Ishikawa (cell line): Measurements from ENCODE around the gene CLCN1.
A peak's percentile ranks its signal among the peaks of the same experiment; 100 is the strongest.

Source experiments
- CEBPB ChIP-seq: IDR thresholded peaks from 2 replicates; pipeline ENCODE4 v1.6.1; 2012
- CREB1 ChIP-seq: IDR thresholded peaks from 2 replicates; pipeline ENCODE4 v1.6.1; 2012; ENCODE audit warnings: low read depth
- EGR1 ChIP-seq: IDR thresholded peaks from 2 replicates; pipeline ENCODE4 v1.6.1; 2012
- EP300 ChIP-seq: IDR thresholded peaks from 2 replicates; pipeline ENCODE4 v1.6.1; 2012; ENCODE audit warnings: borderline replicate concordance
- FOXM1 ChIP-seq: IDR thresholded peaks from 2 replicates; pipeline ENCODE4 v1.6.1; 2012; ENCODE audit warnings: low read depth, borderline replicate concordance
- NFIC ChIP-seq: IDR thresholded peaks from 2 replicates; pipeline ENCODE4 v1.6.1; 2012
- RAD21 ChIP-seq: IDR thresholded peaks from 2 replicates; pipeline ENCODE4 v1.6.1; 2012; ENCODE audit warnings: low read depth
- TAF1 ChIP-seq: IDR thresholded peaks from 2 replicates; pipeline ENCODE4 v1.6.1; 2012; ENCODE audit warnings: low read depth, mild to moderate bottlenecking
- TCF12 ChIP-seq: IDR thresholded peaks from 2 replicates; pipeline ENCODE4 v1.6.1; 2012; ENCODE audit warnings: low read depth
- TEAD4 ChIP-seq: IDR thresholded peaks from 2 replicates; pipeline ENCODE4 v1.6.1; 2012
- YY1 ChIP-seq: IDR thresholded peaks from 2 replicates; pipeline ENCODE4 v1.6.1; 2012; ENCODE audit warnings: low read depth
- ZBTB7A ChIP-seq: IDR thresholded peaks from 2 replicates; pipeline ENCODE4 v1.6.1; 2012; ENCODE audit warnings: low read depth
- TF ChIP-seq, protein P1 (sequence below): IDR thresholded peaks from 2 replicates; pipeline ENCODE4 v1.6.1; 2012; ENCODE audit warnings: low read depth, mild to moderate bottlenecking
- TF ChIP-seq, protein P2 (sequence below): IDR thresholded peaks from 2 replicates; pipeline ENCODE4 v1.6.1; 2012
- TF ChIP-seq, protein P3 (sequence below): IDR thresholded peaks from 2 replicates; pipeline ENCODE4 v1.6.1; 2012

The CLCN1 gene

DNA sequence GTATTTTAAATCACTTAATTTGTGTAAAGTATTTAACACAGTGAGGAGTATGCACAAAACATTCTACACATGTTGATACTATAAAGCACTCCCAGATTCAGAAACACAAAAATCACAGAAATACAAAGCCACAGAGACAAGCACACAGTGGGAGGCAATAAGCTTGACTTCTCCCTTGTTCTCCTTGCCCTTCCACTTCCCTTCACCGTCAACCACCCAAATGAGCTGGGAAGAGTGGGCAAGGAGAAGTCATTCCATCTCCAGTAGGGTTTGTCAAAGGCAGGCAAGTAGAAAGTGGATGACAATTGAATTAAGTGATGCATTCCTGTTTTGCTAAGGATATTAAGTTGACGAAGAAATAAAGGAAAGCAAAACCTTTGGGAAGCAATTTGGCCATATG lies 35.3 kb upstream of the CLCN1 start:
- TF ChIP-seq TCF12 (no peak), NFIC (no peak), CREB1 (no peak), EGR1 (no peak), YY1 (no peak), TAF1 (no peak), ZBTB7A (no peak), RAD21 (no peak), TEAD4 (no peak), FOXM1 (no peak), CEBPB (no peak), EP300 (no peak)
- TF ChIP-seq, protein P1, sequence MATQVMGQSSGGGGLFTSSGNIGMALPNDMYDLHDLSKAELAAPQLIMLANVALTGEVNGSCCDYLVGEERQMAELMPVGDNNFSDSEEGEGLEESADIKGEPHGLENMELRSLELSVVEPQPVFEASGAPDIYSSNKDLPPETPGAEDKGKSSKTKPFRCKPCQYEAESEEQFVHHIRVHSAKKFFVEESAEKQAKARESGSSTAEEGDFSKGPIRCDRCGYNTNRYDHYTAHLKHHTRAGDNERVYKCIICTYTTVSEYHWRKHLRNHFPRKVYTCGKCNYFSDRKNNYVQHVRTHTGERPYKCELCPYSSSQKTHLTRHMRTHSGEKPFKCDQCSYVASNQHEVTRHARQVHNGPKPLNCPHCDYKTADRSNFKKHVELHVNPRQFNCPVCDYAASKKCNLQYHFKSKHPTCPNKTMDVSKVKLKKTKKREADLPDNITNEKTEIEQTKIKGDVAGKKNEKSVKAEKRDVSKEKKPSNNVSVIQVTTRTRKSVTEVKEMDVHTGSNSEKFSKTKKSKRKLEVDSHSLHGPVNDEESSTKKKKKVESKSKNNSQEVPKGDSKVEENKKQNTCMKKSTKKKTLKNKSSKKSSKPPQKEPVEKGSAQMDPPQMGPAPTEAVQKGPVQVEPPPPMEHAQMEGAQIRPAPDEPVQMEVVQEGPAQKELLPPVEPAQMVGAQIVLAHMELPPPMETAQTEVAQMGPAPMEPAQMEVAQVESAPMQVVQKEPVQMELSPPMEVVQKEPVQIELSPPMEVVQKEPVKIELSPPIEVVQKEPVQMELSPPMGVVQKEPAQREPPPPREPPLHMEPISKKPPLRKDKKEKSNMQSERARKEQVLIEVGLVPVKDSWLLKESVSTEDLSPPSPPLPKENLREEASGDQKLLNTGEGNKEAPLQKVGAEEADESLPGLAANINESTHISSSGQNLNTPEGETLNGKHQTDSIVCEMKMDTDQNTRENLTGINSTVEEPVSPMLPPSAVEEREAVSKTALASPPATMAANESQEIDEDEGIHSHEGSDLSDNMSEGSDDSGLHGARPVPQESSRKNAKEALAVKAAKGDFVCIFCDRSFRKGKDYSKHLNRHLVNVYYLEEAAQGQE: no peak
- TF ChIP-seq, protein P2, sequence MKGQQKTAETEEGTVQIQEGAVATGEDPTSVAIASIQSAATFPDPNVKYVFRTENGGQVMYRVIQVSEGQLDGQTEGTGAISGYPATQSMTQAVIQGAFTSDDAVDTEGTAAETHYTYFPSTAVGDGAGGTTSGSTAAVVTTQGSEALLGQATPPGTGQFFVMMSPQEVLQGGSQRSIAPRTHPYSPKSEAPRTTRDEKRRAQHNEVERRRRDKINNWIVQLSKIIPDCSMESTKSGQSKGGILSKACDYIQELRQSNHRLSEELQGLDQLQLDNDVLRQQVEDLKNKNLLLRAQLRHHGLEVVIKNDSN: no peak
- TF ChIP-seq, protein P3, sequence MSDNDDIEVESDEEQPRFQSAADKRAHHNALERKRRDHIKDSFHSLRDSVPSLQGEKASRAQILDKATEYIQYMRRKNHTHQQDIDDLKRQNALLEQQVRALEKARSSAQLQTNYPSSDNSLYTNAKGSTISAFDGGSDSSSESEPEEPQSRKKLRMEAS: no peak

DNA sequence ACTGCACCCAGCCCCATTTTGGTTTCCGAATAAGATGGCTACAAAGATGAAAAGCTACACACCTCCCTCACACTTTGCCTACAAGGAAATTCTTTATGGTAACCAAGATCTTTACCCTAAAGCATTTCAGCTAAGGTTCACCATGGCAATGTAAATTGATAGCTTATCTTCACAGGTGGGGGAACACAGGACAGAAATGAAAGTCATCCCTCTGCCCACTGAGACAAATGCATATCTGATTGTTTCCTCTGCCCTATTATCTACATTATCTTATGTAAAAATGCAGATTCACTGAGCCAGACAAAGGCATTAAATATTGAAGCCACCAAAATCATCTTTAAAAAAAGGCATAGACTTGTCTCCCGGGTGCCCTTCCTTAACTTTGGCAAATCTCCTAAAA lies 34.4 kb upstream of the CLCN1 start:
- no peak for TF ChIP-seq EGR1
- TF ChIP-seq YY1: no peak
- TF ChIP-seq RAD21: no peak
- TF ChIP-seq, protein P3: no peak
- TF ChIP-seq, protein P1: no peak
- TF ChIP-seq TEAD4: no peak
- no peak for TF ChIP-seq ZBTB7A
- TF ChIP-seq NFIC: no peak
- no peak for TF ChIP-seq TAF1
- TF ChIP-seq EP300: no peak

DNA sequence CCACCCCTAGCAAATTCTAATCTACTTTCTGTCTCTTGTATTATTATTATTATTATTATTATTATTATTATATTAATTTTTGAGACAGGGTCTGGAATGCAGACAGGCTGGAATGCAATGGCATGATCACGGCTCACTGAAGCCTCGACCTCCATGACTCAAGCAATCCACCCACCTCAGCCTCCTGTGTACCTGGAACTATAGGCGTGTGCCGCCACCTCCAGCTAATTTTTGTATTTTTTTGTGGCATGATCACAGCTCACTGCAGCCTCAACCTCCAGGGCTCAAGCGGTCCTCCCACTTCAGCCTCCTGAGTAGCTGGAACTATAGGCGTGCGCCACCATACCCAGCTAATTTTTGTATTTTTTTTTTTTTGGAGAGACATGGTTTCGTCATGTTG lies 33.8 kb upstream of the CLCN1 start:
- TF ChIP-seq YY1 (no peak), EP300 (no peak), NFIC (no peak), CREB1 (no peak), TAF1 (no peak), RAD21 (no peak)
- TF ChIP-seq, protein P1: no peak

DNA sequence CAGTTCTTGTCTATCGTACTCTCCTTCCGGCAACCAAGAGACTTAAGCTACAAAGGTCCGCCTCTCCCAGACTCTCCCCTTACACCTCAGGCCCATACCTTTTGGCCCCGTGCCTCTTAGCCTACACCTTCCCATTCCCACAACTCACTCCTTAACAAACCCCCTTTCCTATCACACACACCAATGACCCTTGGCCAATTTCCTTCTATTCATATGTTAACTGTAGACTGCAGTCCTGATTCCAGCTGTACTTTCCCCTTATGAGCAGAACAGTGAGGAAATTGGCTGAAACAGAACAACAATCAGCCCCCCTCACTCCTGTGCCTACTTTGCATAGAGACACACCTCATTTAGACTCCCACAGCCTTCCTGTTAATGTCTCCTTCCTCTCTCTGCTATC lies 32.5 kb upstream of the CLCN1 start:
- TF ChIP-seq TCF12 (no peak), EP300 (no peak), EGR1 (no peak), YY1 (no peak)

DNA sequence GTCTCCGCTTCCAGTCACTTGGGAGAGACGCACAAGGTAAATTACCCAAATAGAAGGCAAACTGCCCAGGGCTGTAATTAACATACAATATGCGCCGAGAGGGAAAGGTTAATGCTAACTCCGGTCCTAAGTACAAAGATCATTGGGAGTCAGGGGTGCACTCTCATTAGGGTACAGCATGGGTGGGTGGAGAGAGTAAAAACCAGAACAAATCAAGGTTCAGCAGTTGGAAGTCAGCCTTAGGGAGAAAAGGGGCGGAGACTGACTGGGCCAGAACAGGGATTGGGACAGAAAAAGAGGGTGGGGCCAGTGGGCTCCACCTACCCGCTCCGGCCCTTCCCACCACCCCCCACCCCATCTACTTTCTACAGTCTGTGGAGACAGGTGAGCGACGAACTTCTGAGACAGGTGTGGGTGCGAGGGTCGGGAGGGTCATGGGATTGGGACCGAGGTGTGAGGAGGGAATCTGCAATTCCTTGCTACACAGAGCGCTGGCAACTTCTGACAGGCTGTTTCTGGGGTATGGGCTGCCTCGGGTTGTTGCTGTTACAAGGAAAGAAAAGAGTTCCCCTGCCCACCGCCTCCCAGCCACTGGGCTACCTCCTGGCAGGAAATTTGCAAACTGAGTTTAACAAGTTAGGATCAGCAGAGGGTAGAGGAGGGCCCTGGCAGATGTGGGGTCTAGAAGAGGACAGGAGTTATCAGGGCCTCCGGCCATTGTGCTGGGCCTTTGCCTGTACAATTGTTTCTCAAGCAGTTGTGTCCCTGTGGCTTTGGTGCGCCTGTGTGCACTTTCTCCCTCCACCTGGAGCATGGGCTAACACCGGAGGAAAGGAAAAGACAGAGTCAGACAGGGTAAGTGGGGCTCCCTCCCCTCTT lies 31.1 kb upstream of the CLCN1 start, which contains the start of gene TMEM139:
Gene TMEM139, plus strand, starts transcription at position 368 of the 879 bp plus-strand sequence. CDS start 1,000 bp downstream, outside the sequence.
- TF ChIP-seq, protein P3: peak; percentile 59
- TF ChIP-seq TEAD4: no peak
- TF ChIP-seq TAF1: peak; percentile 54
